VCaP (cell line): ENCODE measurements around the gene BTF3.
A peak's percentile ranks its signal among the peaks of the same experiment; 100 is the strongest.
"Not testable (repeated sequence)": the region's sequence is repeated elsewhere in the genome, so short reads cannot be mapped to it uniquely, and the experiment has no call there.

Source experiments
- H3K27ac ChIP-seq: fragments of 450-650 bp; 2 replicates; pipeline ENCODE4 v1.5.1; 2017
- TF ChIP-seq, protein P1 (sequence below): fragments of 450-650 bp; conservative IDR thresholded peaks from 2 replicates; pipeline ENCODE4 v1.5.1; 2017; ENCODE audit warnings: mild to moderate bottlenecking, moderate library complexity

BTF3 gene

DNA sequence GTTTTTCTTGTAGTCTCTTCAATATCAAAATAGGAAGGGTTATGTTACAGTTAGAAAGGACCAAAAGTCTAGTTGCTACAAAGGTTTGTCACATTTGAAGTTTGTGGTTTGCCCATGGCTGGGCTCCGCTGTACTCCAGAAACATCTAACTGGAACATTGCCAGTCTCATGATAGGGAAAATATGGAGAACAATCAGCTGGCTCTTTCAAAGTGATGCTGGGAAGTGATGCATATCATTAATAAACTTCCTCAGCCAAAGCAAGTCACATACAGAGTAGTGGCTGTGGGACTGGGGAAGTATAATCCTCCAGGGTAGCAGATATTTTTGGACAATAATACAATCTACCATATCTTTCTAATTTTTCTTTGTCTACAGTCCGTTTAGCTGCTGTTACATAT is 8.8 kb downstream of the BTF3 start:
- TF ChIP-seq, protein P1, sequence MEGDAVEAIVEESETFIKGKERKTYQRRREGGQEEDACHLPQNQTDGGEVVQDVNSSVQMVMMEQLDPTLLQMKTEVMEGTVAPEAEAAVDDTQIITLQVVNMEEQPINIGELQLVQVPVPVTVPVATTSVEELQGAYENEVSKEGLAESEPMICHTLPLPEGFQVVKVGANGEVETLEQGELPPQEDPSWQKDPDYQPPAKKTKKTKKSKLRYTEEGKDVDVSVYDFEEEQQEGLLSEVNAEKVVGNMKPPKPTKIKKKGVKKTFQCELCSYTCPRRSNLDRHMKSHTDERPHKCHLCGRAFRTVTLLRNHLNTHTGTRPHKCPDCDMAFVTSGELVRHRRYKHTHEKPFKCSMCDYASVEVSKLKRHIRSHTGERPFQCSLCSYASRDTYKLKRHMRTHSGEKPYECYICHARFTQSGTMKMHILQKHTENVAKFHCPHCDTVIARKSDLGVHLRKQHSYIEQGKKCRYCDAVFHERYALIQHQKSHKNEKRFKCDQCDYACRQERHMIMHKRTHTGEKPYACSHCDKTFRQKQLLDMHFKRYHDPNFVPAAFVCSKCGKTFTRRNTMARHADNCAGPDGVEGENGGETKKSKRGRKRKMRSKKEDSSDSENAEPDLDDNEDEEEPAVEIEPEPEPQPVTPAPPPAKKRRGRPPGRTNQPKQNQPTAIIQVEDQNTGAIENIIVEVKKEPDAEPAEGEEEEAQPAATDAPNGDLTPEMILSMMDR, result no peak
- H3K27ac ChIP-seq, result peak overlapping the region; percentile 11; the same call in 1 of the 2 replicates

DNA sequence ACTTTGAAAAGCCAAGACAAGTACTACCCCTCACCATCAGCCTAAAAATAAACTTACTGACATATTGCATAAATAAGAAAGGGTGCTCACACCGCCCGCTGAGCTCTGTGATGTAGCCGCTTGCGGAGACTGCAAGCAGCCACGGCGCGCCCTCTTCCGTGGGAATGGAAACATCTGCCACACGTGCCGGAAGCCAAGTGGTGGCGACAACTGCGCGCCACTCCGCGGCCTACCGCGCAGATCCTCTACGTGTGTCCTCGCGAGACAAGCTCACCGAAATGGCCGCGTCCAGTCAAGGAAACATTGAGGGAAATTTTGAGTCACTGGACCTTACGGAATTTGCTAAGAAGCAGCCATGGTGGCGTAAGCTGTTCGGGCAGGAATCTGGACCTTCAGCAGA is 10.3 kb downstream of the BTF3 start:
- H3K27ac ChIP-seq, result not testable (repeated sequence)

DNA sequence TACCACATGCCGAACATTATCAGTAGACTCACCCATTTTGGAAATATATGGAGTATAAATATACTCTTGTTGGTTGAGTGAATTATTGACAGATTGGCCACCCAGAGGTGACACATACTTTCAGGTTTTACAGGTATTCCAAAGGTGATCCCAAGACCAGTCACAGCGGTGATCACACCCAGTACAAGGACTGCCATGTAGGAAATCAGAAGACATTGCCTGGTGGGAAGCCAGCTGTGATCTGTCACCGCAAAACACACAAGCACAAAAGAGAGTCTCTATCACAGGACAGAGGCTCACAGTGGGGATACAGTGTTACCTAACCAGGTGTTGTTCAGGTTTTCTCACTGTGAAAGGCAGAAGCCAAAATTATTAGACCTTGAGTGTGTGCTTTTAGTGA is 15.8 kb downstream of the BTF3 start:
- peak overlapping the region; percentile 89 for H3K27ac ChIP-seq
- TF ChIP-seq, protein P1, result no peak

DNA sequence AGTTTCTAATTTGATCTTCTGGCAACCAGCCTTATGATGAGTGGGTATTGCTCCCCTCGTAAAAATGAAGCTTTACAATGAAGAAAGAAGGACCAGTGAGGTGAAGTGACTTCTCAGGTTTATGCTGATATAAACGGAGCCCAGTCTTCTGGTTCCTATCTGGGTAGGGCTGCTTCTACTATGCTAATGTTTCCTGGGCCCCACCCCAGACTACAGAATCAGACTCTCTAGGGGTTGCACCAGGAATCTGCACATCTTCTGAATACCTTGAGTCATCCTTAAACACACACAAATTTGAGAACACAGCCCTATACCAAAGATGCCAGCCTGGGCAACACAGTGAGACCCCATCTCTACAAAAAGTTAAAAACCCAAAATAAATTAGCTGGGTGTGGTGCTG is 16.2 kb downstream of the BTF3 start:
- TF ChIP-seq, protein P1, result no peak
- H3K27ac ChIP-seq, result peak overlapping the region; percentile 89

DNA sequence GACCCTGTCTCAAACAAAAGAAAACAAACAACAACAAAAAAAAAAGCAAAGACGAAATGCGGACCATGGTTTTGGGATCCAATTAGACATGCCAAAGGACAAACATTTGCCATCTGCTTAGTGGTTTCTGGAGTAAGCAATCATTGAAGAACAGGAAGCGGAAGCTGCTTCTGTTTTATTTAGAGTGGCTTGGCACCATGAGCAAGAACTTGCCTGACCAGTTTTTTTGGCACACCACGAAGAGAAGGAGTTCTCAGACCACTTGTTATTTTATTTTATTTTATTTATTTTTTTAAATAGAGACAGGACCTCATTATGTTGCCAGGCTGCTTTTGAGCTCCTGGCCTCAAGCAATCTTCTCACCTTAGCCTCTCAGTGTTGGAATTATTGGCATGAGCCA is 17.0 kb downstream of the BTF3 start:
- H3K27ac ChIP-seq, result peak overlapping the region; percentile 89
- TF ChIP-seq, protein P1, result no peak

DNA sequence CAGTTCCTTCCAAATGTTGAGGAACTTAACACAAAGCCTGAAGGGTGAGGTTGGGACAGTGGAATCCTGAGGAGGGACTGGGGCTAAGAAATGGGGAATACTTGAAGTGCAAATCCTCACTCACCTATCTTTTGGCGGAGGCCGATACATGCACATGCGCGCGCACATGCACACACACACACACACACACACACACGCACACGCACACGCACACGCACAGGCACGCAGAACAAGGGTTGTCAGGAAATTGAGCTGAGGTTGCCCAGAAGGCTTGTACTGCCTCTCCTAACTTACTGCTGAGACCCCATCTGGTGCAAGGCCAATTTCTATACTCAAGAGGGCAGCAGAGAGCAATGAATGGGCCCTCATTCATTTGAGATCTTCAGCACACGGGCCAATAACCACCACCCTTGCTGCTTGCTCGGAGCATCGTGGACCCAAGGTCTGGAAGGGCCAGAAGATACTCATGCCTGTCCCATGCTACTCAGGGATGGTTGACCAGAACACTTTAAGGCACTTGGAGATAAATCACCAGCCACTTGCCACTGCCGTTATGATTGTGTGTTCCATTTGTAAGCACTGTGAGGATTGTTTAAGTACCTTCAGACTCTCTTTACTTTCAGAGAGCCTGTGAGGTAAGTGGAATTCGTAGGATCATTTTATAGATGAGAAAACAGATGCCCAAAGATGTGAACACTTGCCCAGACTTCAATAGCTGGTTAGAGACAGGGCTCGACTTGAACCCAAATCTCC is 21.5 kb downstream of the BTF3 start:
- TF ChIP-seq, protein P1, result peak; percentile 74
- peak overlapping the region; percentile 26; the same call in 1 of the 2 replicates for H3K27ac ChIP-seq

DNA sequence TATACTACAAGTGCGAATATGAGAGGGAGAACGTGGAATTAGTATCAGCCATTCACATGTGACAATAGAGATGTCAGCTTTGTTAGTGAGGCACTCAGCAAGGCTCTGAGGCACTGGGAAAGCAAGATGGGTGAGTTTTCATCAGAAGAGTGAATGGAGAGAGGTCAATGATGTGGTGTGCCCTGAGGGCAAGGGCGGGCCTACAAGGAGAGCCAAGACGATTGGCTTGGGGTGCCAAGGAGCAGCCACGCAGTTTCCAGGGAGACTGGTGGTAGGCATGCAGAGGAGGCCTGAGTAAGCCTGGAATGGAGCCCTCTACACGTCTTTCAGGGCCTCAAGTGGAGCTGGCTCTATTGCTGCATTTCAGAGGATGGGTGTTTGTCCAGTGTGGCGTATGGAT is 24.7 kb downstream of the BTF3 start:
- TF ChIP-seq, protein P1, result no peak
- H3K27ac ChIP-seq, result no peak overlapping the region

DNA sequence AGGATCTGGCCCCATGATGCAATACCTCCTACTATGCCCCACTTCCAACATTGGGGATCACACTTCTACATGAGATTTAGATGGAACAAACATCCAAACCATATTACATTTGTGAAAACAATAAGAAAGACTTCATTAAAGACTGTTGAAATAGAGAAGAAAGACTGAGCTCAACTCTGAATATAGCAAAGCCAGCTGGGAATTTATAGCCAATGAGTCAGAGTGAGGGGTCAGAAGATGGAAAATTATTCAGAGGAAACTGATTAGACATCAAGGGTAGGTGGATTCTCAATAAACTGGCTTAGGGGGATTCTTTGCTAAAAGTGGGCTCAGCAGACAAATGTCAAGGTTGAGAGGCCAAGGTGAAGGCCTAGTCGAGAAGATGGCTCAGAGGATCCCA is 25.6 kb downstream of the BTF3 start:
- no peak overlapping the region for H3K27ac ChIP-seq
- TF ChIP-seq, protein P1, result no peak
